Activated T-helper 2 cell treated with anti-CD3 and anti-CD28 coated beads, Interferon-gamma antibody, Interleukin-2, Interleukin-4, amounts not matched to agents 10 μg/mL and 5 μg/mL and 100 μg/mL, durations not matched to agents 14 hours and 24 hours and 36 hours (primary cell): ENCODE data around the gene THAP3. TPM values are rescaled to one million over a fixed set of nuclear protein-coding genes. Genes with fewer than 3 reads are reported as not detected.
"Not testable (repeated sequence)": the region's sequence is repeated elsewhere in the genome, so short reads cannot be mapped to it uniquely, and the experiment has no call there.

Source experiments
- DNase-seq: peaks from one replicate; pipeline ENCODE4 v3.0.0; 2021; ENCODE audit warnings: low spot score
- H3K27ac Mint-ChIP-seq: one replicate; pipeline ENCODE4 v1.8.0; 2021; ENCODE audit warnings: mixed read lengths
- H3K27me3 Mint-ChIP-seq: one replicate; pipeline ENCODE4 v1.8.0; 2021; ENCODE audit warnings: low read depth, mixed read lengths
- H3K36me3 Mint-ChIP-seq: one replicate; pipeline ENCODE4 v1.8.0; 2021; ENCODE audit warnings: low read depth, mixed read lengths
- H3K4me1 Mint-ChIP-seq: one replicate; pipeline ENCODE4 v1.8.0; 2021; ENCODE audit warnings: low read depth, mixed read lengths
- H3K4me3 Mint-ChIP-seq: one replicate; pipeline ENCODE4 v1.8.0; 2021; ENCODE audit warnings: low read depth, mild to moderate bottlenecking, moderate library complexity, mixed read lengths
- H3K9me3 Mint-ChIP-seq: one replicate; pipeline ENCODE4 v1.8.0; 2021; ENCODE audit warnings: mixed read lengths
- intact Hi-C: fragments of 100-400 bp; cut with micrococcal nuclease; formaldehyde crosslinking; loops from one replicate; pipeline ENCODE4 v1.15.1; 2023
- total RNA-seq: library from RNA; stranded (reverse); gene quantifications from 2 replicates; pipeline ENCODE4 v1.2.3, GENCODE V29; 2022

The THAP3 gene
- total RNA-seq, 1 donor from 2014 or later: 23.2 TPM

GRCh38 chr1:6594977-6595740 lies 29.5 kb upstream of the THAP3 start:
- Mint-ChIP-seq H3K9me3 (no peaks in the 10 kb centered on the region), H3K36me3 (peaks cover 67% of the 10 kb centered on the region), H3K4me1 (peaks cover 16% of the 10 kb centered on the region), H3K27me3 (no peaks in the 10 kb centered on the region), H3K4me3 (no peak overlapping the region), H3K27ac (no peak overlapping the region)
- DNase-seq: no peak
- intact Hi-C loops: no loop called here

- Mint-ChIP-seq H3K4me3 (no peak overlapping the region), H3K27me3 (no peaks in the 10 kb centered on the region), H3K4me1 (peaks cover 19% of the 10 kb centered on the region), H3K9me3 (no peaks in the 10 kb centered on the region), H3K27ac (no peak overlapping the region), H3K36me3 (peaks cover 72% of the 10 kb centered on the region)
- DNase-seq: no peak
- intact Hi-C loops: no loop called here
Measured at GRCh38 chr1:6596351-6596750, 28.3 kb upstream of the THAP3 start.

GRCh38 chr1:6596886-6597776 lies 27.5 kb upstream of the THAP3 start:
- no peaks in the 10 kb centered on the region for H3K27me3 Mint-ChIP-seq
- DNase-seq: no peak
- intact Hi-C loops: no loop called here
- H3K36me3 Mint-ChIP-seq: peaks cover 72% of the 10 kb centered on the region
- peaks cover 17% of the 10 kb centered on the region for H3K4me1 Mint-ChIP-seq
- no peak overlapping the region for H3K27ac Mint-ChIP-seq
- H3K4me3 Mint-ChIP-seq: no peak overlapping the region
- H3K9me3 Mint-ChIP-seq: no peaks in the 10 kb centered on the region

GRCh38 chr1:6597777-6598131 lies 26.9 kb upstream of the THAP3 start:
- no peak for DNase-seq
- Mint-ChIP-seq H3K27me3 (no peaks in the 10 kb centered on the region), H3K4me3 (no peak overlapping the region), H3K9me3 (no peaks in the 10 kb centered on the region), H3K36me3 (peaks cover 72% of the 10 kb centered on the region), H3K27ac (no peak overlapping the region), H3K4me1 (peaks cover 17% of the 10 kb centered on the region)
- intact Hi-C loops: no loop called here

GRCh38 chr1:6599141-6599975 lies 25.3 kb upstream of the THAP3 start:
- Mint-ChIP-seq H3K9me3 (no peaks in the 10 kb centered on the region), H3K4me1 (peaks cover 20% of the 10 kb centered on the region), H3K27me3 (no peaks in the 10 kb centered on the region), H3K4me3 (peak overlapping the region; percentile 78), H3K36me3 (peaks cover 59% of the 10 kb centered on the region), H3K27ac (peak overlapping the region; percentile 59)
- DNase-seq: peak; percentile 30
- intact Hi-C loops: no loop called here

DNA sequence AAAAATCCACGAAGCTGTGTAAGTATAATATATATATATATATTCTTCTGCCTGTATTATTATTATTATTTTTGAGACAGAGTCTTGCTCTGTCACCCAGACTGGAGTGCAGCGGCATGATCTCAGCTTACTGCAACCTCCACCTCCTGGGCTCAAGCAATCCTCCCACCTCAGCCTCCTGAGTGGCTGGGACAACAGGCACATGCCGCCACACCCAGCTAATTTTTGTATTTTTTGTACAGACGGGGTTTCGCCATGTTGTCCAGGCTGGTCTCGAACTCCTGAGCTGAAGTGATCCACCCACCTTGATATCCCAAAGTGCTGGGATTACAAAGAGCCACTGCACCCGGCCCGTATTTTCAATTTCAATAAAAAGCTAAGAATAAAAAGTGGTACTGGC lies 24.7 kb upstream of the THAP3 start:
- H3K27me3 Mint-ChIP-seq, DNase-seq, intact Hi-C loops, H3K9me3 Mint-ChIP-seq: not testable (repeated sequence)
- H3K4me3 Mint-ChIP-seq: peak overlapping the region; percentile 96
- peaks cover 21% of the 10 kb centered on the region for H3K4me1 Mint-ChIP-seq
- H3K36me3 Mint-ChIP-seq: peaks cover 54% of the 10 kb centered on the region
- peak overlapping the region; percentile 97 for H3K27ac Mint-ChIP-seq

GRCh38 chr1:6600410-6601048 lies 24.1 kb upstream of the THAP3 start:
- peak overlapping the region; percentile 96 for H3K4me3 Mint-ChIP-seq
- no peaks in the 10 kb centered on the region for H3K9me3 Mint-ChIP-seq
- H3K36me3 Mint-ChIP-seq: peaks cover 50% of the 10 kb centered on the region
- peaks cover 21% of the 10 kb centered on the region for H3K4me1 Mint-ChIP-seq
- no peaks in the 10 kb centered on the region for H3K27me3 Mint-ChIP-seq
- H3K27ac Mint-ChIP-seq: peak overlapping the region; percentile 97
- DNase-seq: no peak
- intact Hi-C loops: loop anchor here (1.0 kb wide), 1 partner anchor 25 kb away; no protein-coding TSS in a partner anchor

- peak; percentile 68 for DNase-seq
- intact Hi-C loops: loop anchor here (1.0 kb wide), 1 partner anchor 24 kb away; no protein-coding TSS in a partner anchor
- no peaks in the 10 kb centered on the region for H3K9me3 Mint-ChIP-seq
- peaks cover 21% of the 10 kb centered on the region for H3K4me1 Mint-ChIP-seq
- peaks cover 43% of the 10 kb centered on the region for H3K36me3 Mint-ChIP-seq
- H3K27ac Mint-ChIP-seq: peak overlapping the region; percentile 97
- no peaks in the 10 kb centered on the region for H3K27me3 Mint-ChIP-seq
- H3K4me3 Mint-ChIP-seq: peak overlapping the region; percentile 96
Measured at GRCh38 chr1:6601049-6601922, 23.4 kb upstream of the THAP3 start.

DNA sequence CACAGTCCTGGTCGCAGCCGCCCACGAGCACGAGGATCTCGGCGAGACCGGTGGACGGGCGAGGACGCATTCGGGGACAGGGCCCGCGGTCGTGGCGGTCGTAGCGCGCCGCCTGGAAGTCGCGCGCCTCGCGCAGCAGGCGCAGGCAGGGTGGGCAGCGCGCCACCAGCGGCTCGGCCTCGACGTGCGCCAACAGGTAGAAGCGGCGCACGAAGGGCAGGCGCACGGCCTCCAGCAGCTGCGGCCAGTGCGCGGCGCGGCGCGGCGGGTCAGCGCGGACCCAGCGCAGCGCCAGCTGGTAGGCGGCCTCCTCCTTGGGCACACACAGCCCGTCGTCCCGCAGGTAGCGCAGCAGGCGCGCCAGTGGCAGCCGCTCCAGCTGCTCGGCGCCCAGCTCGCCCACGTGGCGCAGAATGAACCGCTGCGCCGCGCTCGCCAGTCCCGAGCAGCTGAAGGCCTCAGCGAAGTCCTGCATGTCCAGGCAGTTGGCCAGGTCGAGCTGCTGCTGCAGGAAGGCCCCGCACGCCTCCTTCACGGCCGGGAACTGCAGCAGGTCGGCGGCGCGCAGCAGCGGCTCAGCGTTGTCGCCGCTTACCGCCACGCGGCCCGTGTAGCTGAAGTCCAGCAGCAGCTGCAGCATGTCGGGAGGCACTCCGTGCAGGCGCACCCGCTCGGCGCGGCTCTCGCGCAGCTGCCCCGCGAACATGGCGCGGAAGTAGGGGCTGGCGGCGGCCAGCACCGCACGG lies 22.6 kb upstream of the THAP3 start:
- intact Hi-C loops: loop anchor here (1.0 to 2.0 kb wide), 2 partner anchors 23 to 47 kb away; partner anchors contain the start of genes NOL9 and TAS1R1
- Mint-ChIP-seq H3K9me3 (no peaks in the 10 kb centered on the region), H3K27me3 (no peaks in the 10 kb centered on the region), H3K27ac (peak overlapping the region; percentile 97), H3K4me1 (peaks cover 21% of the 10 kb centered on the region), H3K4me3 (peak overlapping the region; percentile 96), H3K36me3 (peaks cover 34% of the 10 kb centered on the region)
- peak; percentile 71 for DNase-seq

DNA sequence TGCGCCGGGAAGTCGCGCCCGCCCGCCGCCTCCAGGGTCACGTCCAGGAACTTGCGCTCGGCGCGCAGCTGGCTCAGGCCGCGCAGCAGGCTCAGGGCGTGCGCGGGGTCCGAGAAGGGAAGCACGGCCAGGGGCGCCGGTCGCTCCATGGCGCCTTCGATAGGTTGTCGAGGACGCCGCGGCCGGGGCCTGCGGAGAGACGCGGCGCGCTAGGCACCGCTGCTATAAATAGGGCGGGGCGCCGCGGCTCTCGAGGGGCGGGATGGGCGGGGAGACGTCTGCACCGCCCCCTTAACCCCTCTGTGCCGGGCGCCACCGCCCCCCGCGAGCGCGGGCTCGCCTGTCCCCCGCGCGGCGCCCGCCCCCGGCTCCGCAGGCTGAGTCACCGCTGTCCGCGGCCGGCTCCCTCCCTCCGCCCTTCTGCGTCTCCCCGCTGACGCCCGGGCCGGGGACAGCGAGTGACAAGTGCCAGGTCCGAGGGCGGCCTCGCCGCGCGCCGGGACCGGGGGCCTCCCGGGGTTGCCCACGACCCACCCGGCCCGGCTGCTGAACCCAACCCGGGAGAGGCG lies 21.9 kb upstream of the THAP3 start, which contains the start of gene KLHL21:
Gene KLHL21 (minus strand): TSS at position 201 of the 569 bp plus-strand sequence. CDS start 52 bp downstream, at position 149.
- Mint-ChIP-seq H3K4me1 (peaks cover 21% of the 10 kb centered on the region), H3K27ac (peak within 1 kb of the TSS; percentile 97), H3K4me3 (peak within 1 kb of the TSS; percentile 96), H3K9me3 (no peaks in the 10 kb centered on the region), H3K27me3 (no peaks in the 10 kb centered on the region), H3K36me3 (peaks cover 30% of the 10 kb centered on the region)
- DNase-seq: peak; percentile 77
- intact Hi-C loops: loop anchor here (1.0 to 2.0 kb wide), 3 partner anchors 11 to 48 kb away; partner anchors contain the start of genes NOL9, PHF13, TAS1R1 and ZBTB48
